Suprapubic skin (tissue), 4 donors: ENCODE results near the gene ZNF653. TPM values are rescaled to one million over a fixed set of nuclear protein-coding genes. Genes with fewer than 3 reads are reported as not detected.
"Not testable (repeated sequence)": the region's sequence is repeated elsewhere in the genome, so short reads cannot be mapped to it uniquely, and the experiment has no call there.

Source experiments
- DNase-seq, 2 donors: peaks; one replicate each; pipeline ENCODE4 v3.0.0-alpha.2; 2019; ENCODE audit warnings: low spot score in 2 of 2
- H3K27ac ChIP-seq: fragments of 200-600 bp; sonication (generic); one replicate; pipeline ENCODE4 v1.5.1; 2019
- H3K27me3 ChIP-seq: fragments of 200-600 bp; sonication (generic); one replicate; pipeline ENCODE4 v1.5.1; 2019
- H3K36me3 ChIP-seq: fragments of 200-600 bp; sonication (generic); one replicate; pipeline ENCODE4 v1.5.1; 2019
- H3K4me1 ChIP-seq: fragments of 200-600 bp; sonication (generic); one replicate; pipeline ENCODE4 v1.5.1; 2019
- H3K4me3 ChIP-seq: fragments of 200-600 bp; sonication (generic); one replicate; pipeline ENCODE4 v1.5.1; 2019; ENCODE audit warnings: mild to moderate bottlenecking
- H3K9me3 ChIP-seq: fragments of 200-600 bp; sonication (generic); one replicate; pipeline ENCODE4 v1.5.1; 2019
- CTCF ChIP-seq, 2 donors: fragments of 200-600 bp in 1 of 2; fragments of 450-650 bp in 1 of 2; sonication (generic) in 1 of 2; IDR thresholded peaks; one replicate each; pipeline ENCODE4 v1.5.1; 2016 to 2019; ENCODE audit warnings: antibody characterized with exemption in 2 of 2, mild to moderate bottlenecking in 1 of 2, moderate library complexity in 1 of 2
- EP300 ChIP-seq: sonication (generic); formaldehyde crosslinking; IDR thresholded peaks from one replicate; pipeline ENCODE4 v1.6.1; 2017; ENCODE audit warnings: antibody characterized with exemption
- POLR2A ChIP-seq, 2 donors: fragments of 450-650 bp; IDR thresholded peaks; one replicate each; pipeline ENCODE4 v1.6.1; 2017; ENCODE audit warnings: antibody characterized with exemption in 2 of 2, mild to moderate bottlenecking in 2 of 2, moderate library complexity in 2 of 2
- POLR2AphosphoS5 ChIP-seq, 3 donors: sonication (generic); formaldehyde crosslinking; IDR thresholded peaks; one replicate each; pipeline ENCODE4 v1.6.1; 2017; ENCODE audit warnings: antibody characterized with exemption in 3 of 3
- WGBS: methylation state at CpG from one replicate; pipeline ENCODE4 v1.1.5; 2018; 5-methylcytosine and 5-hydroxymethylcytosine counted together
- total RNA-seq, 4 donors: library from RNA; depleted of rRNA; stranded (reverse); fragments of >200 nt; gene quantifications; one replicate each; pipeline ENCODE4 v1.1.0, GENCODE V29; 2016

Gene ZNF653
- total RNA-seq, 4 donors from 2014 or later: 10.1 to 19.1 (median 11.8) TPM

DNA sequence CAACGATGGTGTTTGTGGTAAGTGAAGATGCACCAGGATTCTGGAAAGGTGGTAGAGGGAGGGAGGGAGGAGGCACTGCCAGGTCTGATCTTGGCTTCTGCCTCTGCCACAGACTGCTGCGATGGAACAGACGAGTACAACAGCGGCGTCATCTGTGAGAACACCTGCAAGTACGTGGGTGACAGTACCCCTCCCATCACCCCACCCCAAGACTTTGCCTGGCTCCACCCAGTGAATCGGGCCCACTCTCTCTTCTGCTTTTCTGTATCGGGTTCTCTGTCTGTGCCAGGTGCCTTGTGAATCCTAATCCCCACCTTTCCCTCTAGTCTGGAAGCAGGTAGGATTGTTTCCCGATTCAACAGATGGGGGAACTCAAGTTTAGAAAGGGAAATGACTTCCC lies 67.7 kb downstream of the ZNF653 start:
- 88% methylated on average over 8 of the region's 9 CpGs for WGBS
- Histone ChIP-seq H3K4me3 (no peak overlapping the region), H3K36me3 (peaks cover 57% of the 10 kb centered on the region), H3K27me3 (no peaks in the 10 kb centered on the region), H3K4me1 (peaks cover 22% of the 10 kb centered on the region), H3K27ac (no peak overlapping the region), H3K9me3 (no peaks in the 10 kb centered on the region)
- no peak for DNase-seq
- TF ChIP-seq CTCF (IDR thresholded peaks at IDR 0.05): no peak
- no peak for TF ChIP-seq EP300
- no peak for TF ChIP-seq POLR2AphosphoS5 (IDR thresholded peaks at IDR 0.05)
- no peak for TF ChIP-seq POLR2A (IDR thresholded peaks at IDR 0.05)

DNA sequence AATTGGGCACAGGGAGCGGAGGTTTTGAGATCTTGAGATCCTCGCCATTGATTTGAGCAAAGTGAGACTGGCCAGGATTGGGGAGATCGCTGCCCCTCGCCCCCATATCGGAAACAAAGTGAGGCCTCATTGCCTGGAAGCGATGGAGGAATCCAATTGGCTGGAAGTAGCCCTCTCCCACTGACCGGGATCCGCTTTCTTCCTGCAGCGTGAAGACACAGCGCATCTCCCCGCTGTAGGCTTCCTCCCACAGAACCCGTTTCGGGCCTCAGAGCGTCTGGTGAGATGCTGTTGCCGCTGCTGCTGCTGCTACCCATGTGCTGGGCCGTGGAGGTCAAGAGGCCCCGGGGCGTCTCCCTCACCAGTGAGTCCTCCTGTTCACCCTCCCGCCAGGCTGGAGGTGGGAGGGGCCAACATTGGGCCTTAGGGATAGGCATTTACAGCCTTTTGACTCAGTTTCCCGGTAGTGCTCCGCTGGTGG lies 69.8 kb downstream of the ZNF653 start:
- peak overlapping the region; percentile 74 for H3K4me3 ChIP-seq
- H3K36me3 ChIP-seq: peaks cover 36% of the 10 kb centered on the region
- H3K4me1 ChIP-seq: peaks cover 20% of the 10 kb centered on the region
- no peaks in the 10 kb centered on the region for H3K27me3 ChIP-seq
- peak overlapping the region; percentile 64 for H3K27ac ChIP-seq
- H3K9me3 ChIP-seq: no peaks in the 10 kb centered on the region
- no peak for DNase-seq
- WGBS: 21% methylated on average over 4 of the region's 21 CpGs
- TF ChIP-seq EP300: no peak
- no peak for TF ChIP-seq POLR2A (IDR thresholded peaks at IDR 0.05)
- TF ChIP-seq CTCF (IDR thresholded peaks at IDR 0.05): no peak
- TF ChIP-seq POLR2AphosphoS5 (IDR thresholded peaks at IDR 0.05): no peak

DNA sequence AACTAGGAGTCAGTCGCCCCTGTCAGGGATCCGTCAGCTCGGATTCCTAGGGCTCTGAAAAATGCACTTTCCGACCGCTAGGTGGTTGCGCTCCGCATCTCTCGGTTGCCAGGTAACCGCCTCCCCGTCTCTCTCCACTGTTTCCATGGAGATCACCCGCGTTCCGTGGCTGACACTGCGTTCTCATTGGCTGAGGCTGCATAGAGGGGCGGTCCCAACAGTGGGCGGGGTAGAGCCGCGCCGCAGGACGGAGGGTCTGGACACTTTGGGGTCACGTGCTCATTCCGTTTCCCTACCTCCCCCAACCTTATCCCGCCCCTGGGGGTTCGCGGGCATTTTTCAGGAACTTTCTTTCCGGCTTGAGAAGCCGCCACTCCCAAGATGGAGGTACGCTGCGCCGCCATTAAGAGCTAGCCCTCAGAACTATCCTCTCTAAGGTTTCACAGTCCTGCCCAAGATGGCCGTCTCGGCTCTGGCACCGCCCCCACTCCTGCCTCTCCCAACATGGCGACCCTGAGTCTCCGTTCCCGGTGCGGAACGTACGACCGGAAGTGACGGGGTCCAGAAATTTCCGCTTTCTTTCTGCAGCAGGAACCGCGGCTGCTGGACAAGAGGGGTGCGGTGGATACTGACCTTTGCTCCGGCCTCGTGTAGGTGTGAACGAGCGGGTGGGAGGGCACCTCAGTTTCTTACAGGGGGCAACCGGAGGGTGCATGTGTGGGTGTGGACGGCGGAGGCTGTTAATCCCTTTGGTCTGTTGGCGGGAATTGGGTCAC lies 70.4 kb downstream of the ZNF653 start, which contains the start of the genes ODAD3 and PRKCSH:
ODAD3 (minus strand) TSS at position 65 of the 776 bp plus-strand sequence. CDS start 105 bp downstream, outside the sequence.
PRKCSH (plus strand) TSS at position 579 of the 776 bp plus-strand sequence. CDS start 483 bp downstream, outside the sequence.
- no peaks in the 10 kb centered on the region for H3K9me3 ChIP-seq
- TF ChIP-seq CTCF (IDR thresholded peaks at IDR 0.05) (peak; percentile 92 to 97), POLR2AphosphoS5 (IDR thresholded peaks at IDR 0.05) (peak in 2 of 3 donors; percentile 98 to 100), POLR2A (IDR thresholded peaks at IDR 0.05) (no peak), EP300 (no peak)
- peak within 1 kb of the TSS; percentile 64 for H3K27ac ChIP-seq
- 0% methylated on average over 40 of the region's 53 CpGs for WGBS
- H3K36me3 ChIP-seq: peaks cover 30% of the 10 kb centered on the region
- H3K4me3 ChIP-seq: peak within 1 kb of the TSS; percentile 74
- H3K4me1 ChIP-seq: peaks cover 20% of the 10 kb centered on the region
- H3K27me3 ChIP-seq: no peaks in the 10 kb centered on the region
- DNase-seq: peak; percentile 99 to 100

DNA sequence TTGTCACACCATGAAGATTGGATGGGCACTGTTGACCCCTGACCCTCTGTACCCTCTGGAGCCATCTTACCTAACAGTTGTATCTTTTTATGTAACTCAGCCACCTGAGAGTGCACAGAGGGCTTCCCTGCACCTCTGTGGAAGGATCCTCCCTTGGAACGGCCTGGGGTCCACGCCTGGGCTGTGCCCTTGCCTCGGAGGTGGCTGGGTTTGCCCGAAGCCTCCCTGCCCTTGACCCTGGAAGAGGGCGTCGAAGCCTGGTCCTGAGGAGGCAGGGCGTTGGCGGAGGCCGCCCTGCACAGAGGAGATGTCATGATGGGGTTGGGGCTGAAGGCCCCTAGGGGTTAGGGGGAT lies 71.0 kb downstream of the ZNF653 start:
- WGBS: 10% methylated on average over 9 of the region's 9 CpGs
- no peak for TF ChIP-seq POLR2A (IDR thresholded peaks at IDR 0.05)
- TF ChIP-seq EP300: no peak
- no peak for TF ChIP-seq CTCF (IDR thresholded peaks at IDR 0.05)
- no peak for TF ChIP-seq POLR2AphosphoS5 (IDR thresholded peaks at IDR 0.05)
- H3K4me3 ChIP-seq: peak overlapping the region; percentile 74
- no peaks in the 10 kb centered on the region for H3K27me3 ChIP-seq
- H3K27ac ChIP-seq: peak overlapping the region; percentile 42
- peaks cover 20% of the 10 kb centered on the region for H3K4me1 ChIP-seq
- no peak for DNase-seq
- no peaks in the 10 kb centered on the region for H3K9me3 ChIP-seq
- H3K36me3 ChIP-seq: peaks cover 24% of the 10 kb centered on the region

GRCh38 chr19:11433526-11433925 lies 72.1 kb downstream of the ZNF653 start:
- H3K4me1 ChIP-seq: peaks cover 20% of the 10 kb centered on the region
- 88% methylated on average over 3 of the region's 3 CpGs for whole genome bisulfite sequencing
- DNase-seq, H3K4me3 ChIP-seq, H3K27me3 ChIP-seq, H3K27ac ChIP-seq, H3K9me3 ChIP-seq: not testable (repeated sequence)
- H3K36me3 ChIP-seq: peaks cover 14% of the 10 kb centered on the region

Other genes starting within 250 kb of the ZNF653 start
- gene DOCK6, start 243.3 kb downstream of the ZNF653 start, total RNA-seq: 100 to 1,000 TPM in 2 of 4 donors, 10 to 100 TPM in 2; 69.7 to 188 (median 98.3) TPM
- gene TSPAN16, start 209.7 kb downstream of the ZNF653 start, total RNA-seq: not detected
- gene RAB3D, start 166.2 kb downstream of the ZNF653 start, total RNA-seq: 100 to 1,000 TPM in 2 of 4 donors, 10 to 100 TPM in 2; 68.7 to 132 (median 98.3) TPM
- 100 to 1,000 TPM; 202 to 245 (median 207) TPM for gene TMEM205, start 159.6 kb downstream of the ZNF653 start, total RNA-seq
- gene CCDC159, start 159.3 kb downstream of the ZNF653 start, total RNA-seq: 10 to 100 TPM in 3 of 4 donors, 1 to 10 TPM in 1; 8.0 to 58.3 (median 14.3) TPM
- gene PLPPR2, start 150.4 kb downstream of the ZNF653 start, total RNA-seq: 10 to 100 TPM; 18.9 to 32.1 (median 22.5) TPM
- 1 to 10 TPM; 1.6 to 3.7 (median 2.6) TPM for gene SWSAP1, start 131.2 kb downstream of the ZNF653 start, total RNA-seq
- gene EPOR, start 121.5 kb downstream of the ZNF653 start, total RNA-seq: 1 to 10 TPM; 1.2 to 5.1 (median 2.9) TPM
- gene RGL3, start 86.5 kb downstream of the ZNF653 start, total RNA-seq: 1 to 10 TPM; 1.4 to 4.3 (median 3.5) TPM
- gene ODAD3, start 70.7 kb downstream of the ZNF653 start, total RNA-seq: 1 to 10 TPM in 1 of 4 donors, under 1 TPM in 2, not detected in 1; 0.23 to 1.0 (median 0.48) TPM
- gene PRKCSH, start 70.2 kb downstream of the ZNF653 start, total RNA-seq: 100 to 1,000 TPM; 119 to 164 (median 124) TPM
- gene ELAVL3, start 24.8 kb downstream of the ZNF653 start, total RNA-seq: not detected
- gene ECSIT, start 23.3 kb upstream of the ZNF653 start, total RNA-seq: 10 to 100 TPM; 40.4 to 65.7 (median 57.8) TPM
- 10 to 100 TPM; 19.9 to 31.6 (median 24.2) TPM for gene CNN1, start 33.0 kb upstream of the ZNF653 start, total RNA-seq
- 10 to 100 TPM; 30.6 to 55.3 (median 41.1) TPM for gene ELOF1, start 53.4 kb upstream of the ZNF653 start, total RNA-seq
- 10 to 100 TPM; 18.0 to 40.1 (median 32.8) TPM for gene ACP5, start 71.8 kb upstream of the ZNF653 start, total RNA-seq
- gene ZNF627, start 91.6 kb upstream of the ZNF653 start, total RNA-seq: 1 to 10 TPM; 6.1 to 8.9 (median 7.9) TPM
- gene ZNF823, start 233.1 kb upstream of the ZNF653 start, total RNA-seq: 10 to 100 TPM in 2 of 4 donors, 1 to 10 TPM in 2; 6.8 to 12.3 (median 10.1) TPM